Measurements from ENCODE around the gene RGPD5. TPM values are rescaled to one million over a fixed set of nuclear protein-coding genes. Genes with fewer than 3 reads are reported as not detected.

RGPD5 gene
- total and polyA plus RNA-seq, 9 donors, result 14.3 to 28.5 (median 20.4) TPM

Other genes starting within 250 kb of the RGPD5 start
- 66.7 TPM for gene SEPTIN10, start 180.3 kb upstream of the RGPD5 start, total RNA-seq
- 100 to 1,000 TPM in 1 of 8 donors, 10 to 100 TPM in 7; 67.6 to 109 (median 81.9) TPM for gene SEPTIN10, start 180.3 kb upstream of the RGPD5 start, polyA plus RNA-seq (ENCODE audit: insufficient read depth in 1 of 8, insufficient read length in 8 of 8, low replicate concordance in 1 of 8)
- gene SOWAHC, start 179.9 kb upstream of the RGPD5 start, total RNA-seq, result 5.4 TPM
- gene SOWAHC, start 179.9 kb upstream of the RGPD5 start, polyA plus RNA-seq (ENCODE audit: insufficient read depth in 1 of 8, insufficient read length in 8 of 8, low replicate concordance in 1 of 8), result 10 to 100 TPM in 2 of 8 donors, 1 to 10 TPM in 6; 6.6 to 13.0 (median 8.2) TPM
- gene LIMS3, start 104.4 kb downstream of the RGPD5 start, total RNA-seq, result 2.1 TPM
- gene LIMS3, start 104.4 kb downstream of the RGPD5 start, polyA plus RNA-seq (ENCODE audit: insufficient read depth in 1 of 8, insufficient read length in 8 of 8, low replicate concordance in 1 of 8), result 1 to 10 TPM in 7 of 8 donors, under 1 TPM in 1; 0.90 to 6.0 (median 4.0) TPM